ENCODE measurements around the gene TSPYL1. TPM values are rescaled to one million over a fixed set of nuclear protein-coding genes. Genes with fewer than 3 reads are reported as not detected.
A peak's percentile ranks its signal among the peaks of the same experiment; 100 is the strongest.
"Not testable (repeated sequence)": the region's sequence is repeated elsewhere in the genome, so short reads cannot be mapped to it uniquely, and the experiment has no call there.

TSPYL1 gene
- total RNA-seq, 1 experiment from 2014 or later, result 57.3 TPM

DNA sequence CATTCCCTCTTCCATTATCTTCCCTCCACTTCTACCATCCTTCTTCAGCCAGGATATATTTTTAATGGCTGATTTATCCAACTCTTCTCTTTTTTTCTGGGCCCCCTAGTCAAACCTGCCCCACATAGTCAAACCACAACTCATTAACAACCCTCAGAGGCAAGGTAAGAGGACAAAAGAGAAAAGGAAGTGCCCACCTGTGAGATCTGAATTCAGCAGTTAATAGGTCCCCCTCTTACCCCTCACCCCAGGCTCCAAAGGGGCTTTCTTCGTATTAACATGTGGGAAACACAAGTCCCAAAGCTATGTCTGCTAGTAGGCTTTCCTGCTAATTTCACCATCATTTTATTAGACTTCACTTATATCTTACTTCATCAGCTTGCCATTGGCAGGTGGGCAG is 44.1 kb upstream of the TSPYL1 start:
- no peak overlapping the region for H3K4me3 ChIP-seq (ENCODE audit: low read depth, low read length)
- ChIA-PET POLR2A (no interaction called here), CTCF (no interaction called here)
- no peak overlapping the region for H3K27ac Mint-ChIP-seq (ENCODE audit: unreplicated experiment)
- TF ChIP-seq, protein P1, sequence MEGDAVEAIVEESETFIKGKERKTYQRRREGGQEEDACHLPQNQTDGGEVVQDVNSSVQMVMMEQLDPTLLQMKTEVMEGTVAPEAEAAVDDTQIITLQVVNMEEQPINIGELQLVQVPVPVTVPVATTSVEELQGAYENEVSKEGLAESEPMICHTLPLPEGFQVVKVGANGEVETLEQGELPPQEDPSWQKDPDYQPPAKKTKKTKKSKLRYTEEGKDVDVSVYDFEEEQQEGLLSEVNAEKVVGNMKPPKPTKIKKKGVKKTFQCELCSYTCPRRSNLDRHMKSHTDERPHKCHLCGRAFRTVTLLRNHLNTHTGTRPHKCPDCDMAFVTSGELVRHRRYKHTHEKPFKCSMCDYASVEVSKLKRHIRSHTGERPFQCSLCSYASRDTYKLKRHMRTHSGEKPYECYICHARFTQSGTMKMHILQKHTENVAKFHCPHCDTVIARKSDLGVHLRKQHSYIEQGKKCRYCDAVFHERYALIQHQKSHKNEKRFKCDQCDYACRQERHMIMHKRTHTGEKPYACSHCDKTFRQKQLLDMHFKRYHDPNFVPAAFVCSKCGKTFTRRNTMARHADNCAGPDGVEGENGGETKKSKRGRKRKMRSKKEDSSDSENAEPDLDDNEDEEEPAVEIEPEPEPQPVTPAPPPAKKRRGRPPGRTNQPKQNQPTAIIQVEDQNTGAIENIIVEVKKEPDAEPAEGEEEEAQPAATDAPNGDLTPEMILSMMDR (IDR thresholded peaks at IDR 0.05; ENCODE audit: insufficient read depth in 1 of 2, low read depth in 1 of 2, low read length in 1 of 2, severe bottlenecking in 1 of 2, unreplicated experiment in 1 of 2), result no peak
- H3K9me3 Mint-ChIP-seq (ENCODE audit: unreplicated experiment), result no peaks in the 10 kb centered on the region
- H3K4me3 Mint-ChIP-seq (ENCODE audit: unreplicated experiment), result no peak overlapping the region
- no peaks in the 10 kb centered on the region for H3K36me3 ChIP-seq (ENCODE audit: control insufficient read depth, insufficient read depth, low read length)
- H3K4me1 ChIP-seq, result no peaks in the 10 kb centered on the region
- intact Hi-C loops (cut with micrococcal nuclease; ENCODE audit: unreplicated experiment), result no loop called here
- H3K4me1 Mint-ChIP-seq (ENCODE audit: low read depth, unreplicated experiment), result no peaks in the 10 kb centered on the region
- no peaks in the 10 kb centered on the region for H3K27me3 Mint-ChIP-seq (ENCODE audit: insufficient read depth, unreplicated experiment)
- no peaks in the 10 kb centered on the region for H3K27me3 ChIP-seq (replicated peaks; ENCODE audit: control insufficient read depth, insufficient read depth, low read length)
- no peak for DNase-seq
- H3K36me3 Mint-ChIP-seq (ENCODE audit: insufficient read depth, unreplicated experiment), result no peaks in the 10 kb centered on the region
- no TSS peak for BruUV-seq (replicated peaks)
- no peaks in the 10 kb centered on the region for H3K9me3 ChIP-seq

DNA sequence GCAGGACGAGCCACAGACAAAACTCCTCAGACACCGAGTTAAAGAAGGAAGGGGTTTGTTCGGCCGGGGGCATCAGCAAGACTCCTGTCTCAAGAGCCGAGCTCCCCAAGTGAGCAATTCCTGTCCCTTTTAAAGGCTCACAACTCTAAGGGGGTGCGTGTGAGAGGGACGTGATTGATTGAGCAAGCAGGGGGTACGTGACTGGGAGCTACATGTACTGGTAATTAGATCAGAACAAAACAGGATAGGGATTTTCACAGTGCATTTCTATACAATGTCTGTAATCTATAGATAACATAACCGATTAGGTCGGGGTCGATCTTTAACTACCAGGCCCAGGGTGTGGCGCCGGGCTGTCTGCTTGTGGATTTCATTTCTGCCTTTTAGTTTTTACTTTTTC is 42.2 kb upstream of the TSPYL1 start:
- DNase-seq; H3K36me3 ChIP-seq (ENCODE audit: control insufficient read depth, insufficient read depth, low read length); H3K9me3 ChIP-seq; H3K4me3 ChIP-seq (ENCODE audit: low read depth, low read length); BruUV-seq (replicated peaks); POLR2A ChIA-PET; H3K9me3 Mint-ChIP-seq (ENCODE audit: unreplicated experiment); H3K4me1 ChIP-seq; H3K4me1 Mint-ChIP-seq (ENCODE audit: low read depth, unreplicated experiment); H3K36me3 Mint-ChIP-seq (ENCODE audit: insufficient read depth, unreplicated experiment); H3K27me3 ChIP-seq (replicated peaks; ENCODE audit: control insufficient read depth, insufficient read depth, low read length); H3K4me3 Mint-ChIP-seq (ENCODE audit: unreplicated experiment); CTCF ChIA-PET; H3K27ac Mint-ChIP-seq (ENCODE audit: unreplicated experiment); intact Hi-C loops (cut with micrococcal nuclease; ENCODE audit: unreplicated experiment); H3K27me3 Mint-ChIP-seq (ENCODE audit: insufficient read depth, unreplicated experiment): not testable (repeated sequence)

DNA sequence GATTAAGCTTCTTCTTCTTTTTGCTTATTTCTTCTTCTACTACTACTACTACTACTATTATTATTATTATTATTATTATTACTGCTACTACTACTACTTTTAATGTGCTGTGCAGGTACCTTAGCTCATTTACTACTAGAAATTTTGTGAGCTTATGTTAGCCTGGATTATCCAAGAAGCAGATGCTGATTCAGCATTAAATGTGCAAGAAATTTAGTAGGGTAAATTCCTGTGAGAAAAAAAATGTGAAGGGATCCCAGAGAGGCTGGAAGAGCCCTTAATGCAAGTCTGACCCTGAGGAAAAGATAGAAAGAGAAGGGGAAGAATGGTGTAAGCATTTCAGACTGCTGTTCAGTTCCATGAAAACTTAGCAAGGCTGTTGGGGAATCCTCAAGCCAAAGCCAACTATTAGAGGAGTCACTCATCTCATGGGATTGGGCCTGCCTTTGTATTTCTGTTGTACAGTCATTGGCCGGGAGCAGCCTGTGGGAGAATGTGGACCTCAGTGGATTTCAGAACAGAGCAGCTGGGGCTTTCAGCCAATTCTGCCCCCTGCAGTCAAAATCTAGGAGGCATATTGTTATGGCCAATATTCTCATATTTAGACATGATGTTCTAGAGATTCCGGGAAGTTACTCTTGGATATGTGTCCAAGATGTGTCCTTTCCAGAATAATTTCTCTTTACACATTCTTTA is 37.2 kb upstream of the TSPYL1 start:
- DNase-seq, result peak in 1 of 2 experiments; percentile 11
- Histone ChIP-seq H3K4me3 (ENCODE audit: low read depth, low read length) (no peak overlapping the region), H3K9me3 (no peaks in the 10 kb centered on the region), H3K27me3 (replicated peaks; ENCODE audit: control insufficient read depth, insufficient read depth, low read length) (no peaks in the 10 kb centered on the region), H3K36me3 (ENCODE audit: control insufficient read depth, insufficient read depth, low read length) (no peaks in the 10 kb centered on the region), H3K4me1 (no peaks in the 10 kb centered on the region)
- BruUV-seq (replicated peaks), result no TSS peak
- H3K27ac Mint-ChIP-seq (ENCODE audit: unreplicated experiment), result no peak overlapping the region
- H3K36me3 Mint-ChIP-seq (ENCODE audit: insufficient read depth, unreplicated experiment), result no peaks in the 10 kb centered on the region
- CTCF ChIA-PET, result interaction anchor here (0.9 to 1.4 kb wide), 3 partner anchors 29 to 48 kb away, joined by 3 to 7 read pairs (median 3); no protein-coding TSS in a partner anchor
- no peaks in the 10 kb centered on the region for H3K4me1 Mint-ChIP-seq (ENCODE audit: low read depth, unreplicated experiment)
- TF ChIP-seq, protein P1 (IDR thresholded peaks at IDR 0.05; ENCODE audit: insufficient read depth in 1 of 2, low read depth in 1 of 2, low read length in 1 of 2, severe bottlenecking in 1 of 2, unreplicated experiment in 1 of 2), result peak in 1 of 2 experiments; percentile 26
- intact Hi-C loops (cut with micrococcal nuclease; ENCODE audit: unreplicated experiment), result loop anchor here (1.0 kb wide), 1 partner anchor 30 kb away; no protein-coding TSS in a partner anchor
- POLR2A ChIA-PET, result no interaction called here
- no peaks in the 10 kb centered on the region for H3K9me3 Mint-ChIP-seq (ENCODE audit: unreplicated experiment)
- no peaks in the 10 kb centered on the region for H3K27me3 Mint-ChIP-seq (ENCODE audit: insufficient read depth, unreplicated experiment)
- H3K4me3 Mint-ChIP-seq (ENCODE audit: unreplicated experiment), result no peak overlapping the region

Data from Caco-2 (cell line).